ENCODE measurements around the gene MRPS11.
"Not testable (repeated sequence)": the region's sequence is repeated elsewhere in the genome, so short reads cannot be mapped to it uniquely, and the experiment has no call there.

The MRPS11 gene

GRCh38 chr15:88467073-88467934, at the start of gene MRPS11, which contains the start of gene MRPL46:
Gene MRPS11 (plus strand): TSS chr15:88467708. CDS start chr15:88467718, 10 bp downstream.
Gene MRPL46 (minus strand): TSS chr15:88467388. CDS start chr15:88467377, 11 bp downstream.
- H3K9ac ChIP-seq (ENCODE audit: low read length) = peak within 1 kb of the TSS; percentile 83
- peaks cover 6% of the 10 kb centered on the region for H3K4me1 ChIP-seq (ENCODE audit: control insufficient read depth, insufficient read depth, low read length)
- no peaks in the 10 kb centered on the region for H3K9me3 ChIP-seq (ENCODE audit: control insufficient read depth, low read length)
- no peaks in the 10 kb centered on the region for H3K27me3 ChIP-seq (ENCODE audit: control insufficient read depth, insufficient read depth, low read length)
- H3K4me3 ChIP-seq (ENCODE audit: low read length) = peak within 1 kb of the TSS; percentile 78
- H3K36me3 ChIP-seq (ENCODE audit: control insufficient read depth, insufficient read depth, low read length) = no peaks in the 10 kb centered on the region

GRCh38 chr15:88419830-88420229, 47.7 kb upstream of the MRPS11 start:
- Histone ChIP-seq H3K9ac (ENCODE audit: low read length) (no peak overlapping the region), H3K4me3 (ENCODE audit: low read length) (no peak overlapping the region)

GRCh38 chr15:88423331-88423730, 44.2 kb upstream of the MRPS11 start:
- Histone ChIP-seq H3K27me3 (ENCODE audit: control insufficient read depth, insufficient read depth, low read length) (no peaks in the 10 kb centered on the region), H3K9me3 (ENCODE audit: control insufficient read depth, low read length) (no peaks in the 10 kb centered on the region), H3K9ac (ENCODE audit: low read length) (no peak overlapping the region), H3K4me1 (ENCODE audit: control insufficient read depth, insufficient read depth, low read length) (no peaks in the 10 kb centered on the region), H3K4me3 (ENCODE audit: low read length) (no peak overlapping the region), H3K36me3 (ENCODE audit: control insufficient read depth, insufficient read depth, low read length) (no peaks in the 10 kb centered on the region)

More at GRCh38 chr15:88419830-88420229, 47.7 kb upstream of the MRPS11 start:
- Histone ChIP-seq H3K36me3 (ENCODE audit: control insufficient read depth, insufficient read depth, low read length) (no peaks in the 10 kb centered on the region), H3K27me3 (ENCODE audit: control insufficient read depth, insufficient read depth, low read length) (no peaks in the 10 kb centered on the region), H3K4me1 (ENCODE audit: control insufficient read depth, insufficient read depth, low read length) (no peaks in the 10 kb centered on the region), H3K9me3 (ENCODE audit: control insufficient read depth, low read length) (no peaks in the 10 kb centered on the region)

- Histone ChIP-seq H3K27me3 (ENCODE audit: control insufficient read depth, insufficient read depth, low read length) (peaks cover 6% of the 10 kb centered on the region), H3K9ac (ENCODE audit: low read length) (no peak overlapping the region), H3K4me1 (ENCODE audit: control insufficient read depth, insufficient read depth, low read length) (no peaks in the 10 kb centered on the region), H3K36me3 (ENCODE audit: control insufficient read depth, insufficient read depth, low read length) (no peaks in the 10 kb centered on the region), H3K9me3 (ENCODE audit: control insufficient read depth, low read length) (no peaks in the 10 kb centered on the region), H3K4me3 (ENCODE audit: low read length) (no peak overlapping the region)
These were observed 41.2 kb upstream of the MRPS11 start for GRCh38 chr15:88426304-88426703.

GRCh38 chr15:88428053-88428452, 39.5 kb upstream of the MRPS11 start:
- no peaks in the 10 kb centered on the region for H3K9me3 ChIP-seq (ENCODE audit: control insufficient read depth, low read length)
- no peaks in the 10 kb centered on the region for H3K36me3 ChIP-seq (ENCODE audit: control insufficient read depth, insufficient read depth, low read length)

GRCh38 chr15:88428805-88429605, 38.5 kb upstream of the MRPS11 start:
- Histone ChIP-seq H3K36me3 (ENCODE audit: control insufficient read depth, insufficient read depth, low read length) (no peaks in the 10 kb centered on the region), H3K9me3 (ENCODE audit: control insufficient read depth, low read length) (no peaks in the 10 kb centered on the region), H3K9ac (ENCODE audit: low read length) (no peak overlapping the region), H3K4me1 (ENCODE audit: control insufficient read depth, insufficient read depth, low read length) (no peaks in the 10 kb centered on the region), H3K27me3 (ENCODE audit: control insufficient read depth, insufficient read depth, low read length) (peaks cover 6% of the 10 kb centered on the region), H3K4me3 (ENCODE audit: low read length) (no peak overlapping the region)

More at GRCh38 chr15:88428053-88428452, 39.5 kb upstream of the MRPS11 start:
- Histone ChIP-seq H3K4me3 (ENCODE audit: low read length) (no peak overlapping the region), H3K27me3 (ENCODE audit: control insufficient read depth, insufficient read depth, low read length) (peaks cover 6% of the 10 kb centered on the region), H3K4me1 (ENCODE audit: control insufficient read depth, insufficient read depth, low read length) (no peaks in the 10 kb centered on the region), H3K9ac (ENCODE audit: low read length) (no peak overlapping the region)

- no peak overlapping the region for H3K9ac ChIP-seq (ENCODE audit: low read length)
- no peak overlapping the region for H3K4me3 ChIP-seq (ENCODE audit: low read length)
- H3K36me3 ChIP-seq (ENCODE audit: control insufficient read depth, insufficient read depth, low read length) = no peaks in the 10 kb centered on the region
- H3K27me3 ChIP-seq (ENCODE audit: control insufficient read depth, insufficient read depth, low read length) = peaks cover 6% of the 10 kb centered on the region
- no peaks in the 10 kb centered on the region for H3K4me1 ChIP-seq (ENCODE audit: control insufficient read depth, insufficient read depth, low read length)
- H3K9me3 ChIP-seq (ENCODE audit: control insufficient read depth, low read length) = no peaks in the 10 kb centered on the region
These were observed 37.5 kb upstream of the MRPS11 start for GRCh38 chr15:88430051-88430450.

GRCh38 chr15:88431441-88431840, 36.1 kb upstream of the MRPS11 start:
- Histone ChIP-seq H3K27me3 (ENCODE audit: control insufficient read depth, insufficient read depth, low read length) (peaks cover 6% of the 10 kb centered on the region), H3K4me3 (ENCODE audit: low read length) (no peak overlapping the region), H3K4me1 (ENCODE audit: control insufficient read depth, insufficient read depth, low read length) (no peaks in the 10 kb centered on the region), H3K9me3 (ENCODE audit: control insufficient read depth, low read length) (no peaks in the 10 kb centered on the region), H3K36me3 (ENCODE audit: control insufficient read depth, insufficient read depth, low read length) (no peaks in the 10 kb centered on the region), H3K9ac (ENCODE audit: low read length) (no peak overlapping the region)

GRCh38 chr15:88433046-88433685, 34.3 kb upstream of the MRPS11 start:
- no peaks in the 10 kb centered on the region for H3K9me3 ChIP-seq (ENCODE audit: control insufficient read depth, low read length)
- H3K9ac ChIP-seq (ENCODE audit: low read length) = no peak overlapping the region
- H3K4me1 ChIP-seq (ENCODE audit: control insufficient read depth, insufficient read depth, low read length) = no peaks in the 10 kb centered on the region
- H3K36me3 ChIP-seq (ENCODE audit: control insufficient read depth, insufficient read depth, low read length) = no peaks in the 10 kb centered on the region
- no peak overlapping the region for H3K4me3 ChIP-seq (ENCODE audit: low read length)
- peaks cover 6% of the 10 kb centered on the region for H3K27me3 ChIP-seq (ENCODE audit: control insufficient read depth, insufficient read depth, low read length)

- not testable (repeated sequence) for H3K4me1 ChIP-seq (ENCODE audit: control insufficient read depth, insufficient read depth, low read length); H3K4me3 ChIP-seq (ENCODE audit: low read length); H3K27me3 ChIP-seq (ENCODE audit: control insufficient read depth, insufficient read depth, low read length); H3K9me3 ChIP-seq (ENCODE audit: control insufficient read depth, low read length); H3K36me3 ChIP-seq (ENCODE audit: control insufficient read depth, insufficient read depth, low read length); H3K9ac ChIP-seq (ENCODE audit: low read length)
These were observed 33.4 kb upstream of the MRPS11 start for GRCh38 chr15:88434106-88434505.

GRCh38 chr15:88438181-88438580, 29.3 kb upstream of the MRPS11 start:
- Histone ChIP-seq H3K4me3 (ENCODE audit: low read length) (no peak overlapping the region), H3K36me3 (ENCODE audit: control insufficient read depth, insufficient read depth, low read length) (no peaks in the 10 kb centered on the region), H3K27me3 (ENCODE audit: control insufficient read depth, insufficient read depth, low read length) (no peaks in the 10 kb centered on the region), H3K4me1 (ENCODE audit: control insufficient read depth, insufficient read depth, low read length) (no peaks in the 10 kb centered on the region), H3K9ac (ENCODE audit: low read length) (no peak overlapping the region), H3K9me3 (ENCODE audit: control insufficient read depth, low read length) (no peaks in the 10 kb centered on the region)

GRCh38 chr15:88440021-88440420, 27.5 kb upstream of the MRPS11 start:
- Histone ChIP-seq H3K27me3 (ENCODE audit: control insufficient read depth, insufficient read depth, low read length) (no peaks in the 10 kb centered on the region), H3K4me1 (ENCODE audit: control insufficient read depth, insufficient read depth, low read length) (no peaks in the 10 kb centered on the region), H3K9ac (ENCODE audit: low read length) (no peak overlapping the region), H3K9me3 (ENCODE audit: control insufficient read depth, low read length) (no peaks in the 10 kb centered on the region), H3K4me3 (ENCODE audit: low read length) (no peak overlapping the region), H3K36me3 (ENCODE audit: control insufficient read depth, insufficient read depth, low read length) (no peaks in the 10 kb centered on the region)
